Measurements from ENCODE around the gene ANKRD6.

DNA sequence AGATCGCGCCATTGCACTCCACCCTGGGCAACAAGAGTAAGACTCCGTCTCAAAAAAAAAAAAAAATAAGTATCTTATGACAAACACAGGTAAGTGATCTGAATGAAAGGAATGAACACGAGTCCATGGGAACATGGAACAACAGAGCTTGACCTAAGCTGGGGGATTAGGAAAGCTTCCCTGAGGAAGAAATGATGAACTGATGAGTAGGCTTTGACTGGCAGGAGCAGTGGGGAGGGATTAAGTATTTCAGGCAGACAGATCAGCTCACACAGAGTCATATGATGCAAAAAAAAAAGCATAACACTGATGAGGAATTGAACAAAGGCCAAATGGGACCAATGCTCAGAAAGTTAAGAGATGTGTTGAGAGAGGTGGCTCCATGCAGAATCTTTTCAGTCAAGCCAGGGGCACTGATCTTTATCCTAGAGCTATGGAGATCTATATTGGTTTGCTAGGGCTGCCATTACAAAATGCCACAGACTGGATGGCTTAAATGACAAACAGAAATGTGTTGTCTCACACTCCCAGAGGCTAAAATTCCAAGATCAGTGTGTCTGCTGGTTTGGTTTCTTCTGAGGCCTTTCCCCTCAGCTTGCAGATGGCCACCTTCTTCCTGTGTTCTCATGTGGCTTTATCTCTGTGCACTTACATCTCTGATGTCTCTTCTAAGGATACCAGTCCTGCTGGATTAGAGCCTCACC is 85.6 kb downstream of the ANKRD6 start:
- TF ChIP-seq, protein P1, sequence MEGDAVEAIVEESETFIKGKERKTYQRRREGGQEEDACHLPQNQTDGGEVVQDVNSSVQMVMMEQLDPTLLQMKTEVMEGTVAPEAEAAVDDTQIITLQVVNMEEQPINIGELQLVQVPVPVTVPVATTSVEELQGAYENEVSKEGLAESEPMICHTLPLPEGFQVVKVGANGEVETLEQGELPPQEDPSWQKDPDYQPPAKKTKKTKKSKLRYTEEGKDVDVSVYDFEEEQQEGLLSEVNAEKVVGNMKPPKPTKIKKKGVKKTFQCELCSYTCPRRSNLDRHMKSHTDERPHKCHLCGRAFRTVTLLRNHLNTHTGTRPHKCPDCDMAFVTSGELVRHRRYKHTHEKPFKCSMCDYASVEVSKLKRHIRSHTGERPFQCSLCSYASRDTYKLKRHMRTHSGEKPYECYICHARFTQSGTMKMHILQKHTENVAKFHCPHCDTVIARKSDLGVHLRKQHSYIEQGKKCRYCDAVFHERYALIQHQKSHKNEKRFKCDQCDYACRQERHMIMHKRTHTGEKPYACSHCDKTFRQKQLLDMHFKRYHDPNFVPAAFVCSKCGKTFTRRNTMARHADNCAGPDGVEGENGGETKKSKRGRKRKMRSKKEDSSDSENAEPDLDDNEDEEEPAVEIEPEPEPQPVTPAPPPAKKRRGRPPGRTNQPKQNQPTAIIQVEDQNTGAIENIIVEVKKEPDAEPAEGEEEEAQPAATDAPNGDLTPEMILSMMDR (IDR thresholded peaks at IDR 0.05) = no peak
- TF ChIP-seq TAF1 (IDR thresholded peaks at IDR 0.05; ENCODE audit: borderline replicate concordance, low read depth, low read length) (no peak), NRF1 (IDR thresholded peaks at IDR 0.05; ENCODE audit: low read depth, low read length) (no peak), GABPA (IDR thresholded peaks at IDR 0.05; ENCODE audit: low read depth) (no peak), EZH2phosphoT487 (IDR thresholded peaks at IDR 0.05; ENCODE audit: borderline replicate concordance, low read depth) (no peak), JUND (IDR thresholded peaks at IDR 0.05) (no peak), TCF12 (IDR thresholded peaks at IDR 0.05) (no peak)
